Aorta (tissue), 5 donors: Measurements from ENCODE around the gene EIF2S2. TPM values are rescaled to one million over a fixed set of nuclear protein-coding genes. Genes with fewer than 3 reads are reported as not detected.
"Not testable (repeated sequence)": the region's sequence is repeated elsewhere in the genome, so short reads cannot be mapped to it uniquely, and the experiment has no call there.

ENCODE experiments used
- ATAC-seq: fragments of 200-7000 bp; cut with Tn5 transposase; one replicate; pipeline ENCODE4 v1.9.1; 2022; ENCODE audit warnings: moderate library complexity; ENCODE audit not compliant: low FRiP score
- DNase-seq, 2 donors: peaks; one replicate each; pipeline ENCODE4 v3.0.0-alpha.2; 2020
- H3K27ac ChIP-seq, 2 donors: one replicate each; pipeline ENCODE4 v1.5.1; 2013; ENCODE audit warnings: low read length in 2 of 2, mild to moderate bottlenecking in 2 of 2, moderate library complexity in 2 of 2, control low read depth in 1 of 2, inconsistent platforms in 1 of 2, low read depth in 1 of 2
- H3K27me3 ChIP-seq, 2 donors: one replicate each; pipeline ENCODE4 v1.6.1; 2013; ENCODE audit warnings: control low read depth in 1 of 2, low read length in 1 of 2, mild to moderate bottlenecking in 1 of 2, moderate library complexity in 1 of 2; ENCODE audit not compliant: insufficient read depth in 2 of 2, control insufficient read depth in 1 of 2
- H3K36me3 ChIP-seq, 2 donors: one replicate each; pipeline ENCODE4 v1.6.1; 2013; ENCODE audit warnings: control low read depth in 1 of 2, low read length in 1 of 2, mild to moderate bottlenecking in 1 of 2; ENCODE audit not compliant: insufficient read depth in 2 of 2, control insufficient read depth in 1 of 2
- H3K4me1 ChIP-seq, 2 donors: one replicate each; pipeline ENCODE4 v1.6.1; 2013; ENCODE audit warnings: low read length in 2 of 2, control low read depth in 1 of 2, mild to moderate bottlenecking in 1 of 2, moderate library complexity in 1 of 2; ENCODE audit not compliant: insufficient read depth in 2 of 2, control insufficient read depth in 1 of 2
- H3K4me3 ChIP-seq, 2 donors: one replicate each; pipeline ENCODE4 v1.5.1; 2013; ENCODE audit warnings: low read length in 2 of 2, control low read depth in 1 of 2, mild to moderate bottlenecking in 1 of 2
- H3K9me3 ChIP-seq: one replicate; pipeline ENCODE4 v1.6.1; 2013; ENCODE audit warnings: mild to moderate bottlenecking, low read length; ENCODE audit not compliant: control insufficient read depth
- WGBS, 2 donors: extraction: QIAGEN DNeasy Blood & Tissue Kit; methylation state at CpG; one replicate each; pipeline ENCODE4 v1.1.7; 2013; 5-methylcytosine and 5-hydroxymethylcytosine counted together
- intact Hi-C, 2 donors: fragments of 100-400 bp; cut with DNase I; formaldehyde crosslinking; loops; one replicate each; pipeline versions ENCODE4 v1.14.2 to v1.15.0; 2022
- long read RNA-seq, 2 donors: library from polyadenylated mRNA; unstranded; transcript quantifications; one replicate each; pipeline ENCODE4 v2.0.0, GENCODE V29; 2020 to 2021
- polyA plus RNA-seq, 2 donors: library from polyadenylated mRNA; stranded (reverse); fragments of 200-250 nt; gene quantifications; one replicate each; pipeline ENCODE4 v1.2.3, GENCODE V29; 2013
- total RNA-seq, 2 donors: library from RNA; stranded (reverse); fragmentation: NEBNext Ultra II Directional; extraction: Animal tissue kit (Norgen Biotek cat#: 25700); gene quantifications; one replicate each; pipeline ENCODE4 v1.2.1, GENCODE V29; 2021
- donor health status: healthy with polysubstance abuse.
- donor health status: Bipolar disorder and iron deficiency.
- donor health status: DM: no; HTN: no; CAD: no.
- donor health status: DM: no; HTN: no; CAD: no.
- donor health status: DM: yes; HTN: yes; CAD: no.

The EIF2S2 gene, protein sequence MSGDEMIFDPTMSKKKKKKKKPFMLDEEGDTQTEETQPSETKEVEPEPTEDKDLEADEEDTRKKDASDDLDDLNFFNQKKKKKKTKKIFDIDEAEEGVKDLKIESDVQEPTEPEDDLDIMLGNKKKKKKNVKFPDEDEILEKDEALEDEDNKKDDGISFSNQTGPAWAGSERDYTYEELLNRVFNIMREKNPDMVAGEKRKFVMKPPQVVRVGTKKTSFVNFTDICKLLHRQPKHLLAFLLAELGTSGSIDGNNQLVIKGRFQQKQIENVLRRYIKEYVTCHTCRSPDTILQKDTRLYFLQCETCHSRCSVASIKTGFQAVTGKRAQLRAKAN
- 10 to 100 TPM; 37.1 to 46.2 TPM for total RNA-seq
- polyA plus RNA-seq: 10 to 100 TPM; 49.9 to 54.0 TPM
- long read RNA-seq, donor 1, transcript EIF2S2-201 (9 exons, 2,656 nt): major isoform, 87 of 141 reads
- long read RNA-seq, donor 1, partial matches to known transcripts: 19 of 141 reads
- long read RNA-seq, donor 1, other reads (novel, unspliced or antisense): 35 of 141 reads
- long read RNA-seq, donor 2, transcript EIF2S2-201 (9 exons, 2,656 nt): major isoform, 23 of 64 reads
- long read RNA-seq, donor 2, partial matches to known transcripts: 29 of 64 reads
- long read RNA-seq, donor 2, other reads (novel, unspliced or antisense): 12 of 64 reads

GRCh38 chr20:34111702-34112599 is at the start of gene EIF2S2:
Gene EIF2S2 (minus strand): TSS chr20:34112243. CDS start chr20:34112110, 133 bp downstream.
- DNase-seq (peak; percentile 97 to 98), ATAC-seq (peak; percentile 98)
- WGBS, 2 donors: 0% methylated on average over 79 to 81 of the region's 81 CpGs
- H3K4me1 ChIP-seq: peaks cover 5 to 6% of the 10 kb centered on the region in 2 donors
- H3K9me3 ChIP-seq: no peaks in the 10 kb centered on the region
- no peaks in the 10 kb centered on the region for H3K27me3 ChIP-seq
- peak within 1 kb of the TSS; percentile 78 to 95 for H3K4me3 ChIP-seq
- intact Hi-C loops: no loop called here
- peaks cover 0 to 1% of the 10 kb centered on the region in 2 donors for H3K36me3 ChIP-seq
- peak within 1 kb of the TSS; percentile 14 to 77 for H3K27ac ChIP-seq

DNA sequence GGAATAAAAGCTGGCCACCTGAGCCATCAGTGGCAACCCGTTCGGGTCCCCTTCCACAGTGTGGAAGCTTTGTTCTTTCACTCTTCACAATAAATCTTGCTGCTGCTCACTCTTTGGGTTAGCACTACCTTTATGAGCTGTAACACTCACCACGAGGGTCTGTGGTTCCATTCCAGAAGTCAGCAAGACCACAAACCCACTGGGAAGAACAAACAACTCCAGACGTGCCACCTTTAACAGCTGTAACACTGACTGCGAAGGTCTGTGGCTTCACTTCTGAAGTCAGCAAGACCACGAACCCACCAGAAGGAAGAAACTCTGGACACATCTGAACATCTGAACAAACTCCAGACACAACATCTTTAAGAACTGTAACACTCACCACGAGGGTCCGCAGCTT is 45.7 kb upstream of the EIF2S2 start:
- ATAC-seq, H3K27ac ChIP-seq, H3K9me3 ChIP-seq, H3K36me3 ChIP-seq, intact Hi-C loops, DNase-seq, H3K4me3 ChIP-seq, H3K27me3 ChIP-seq, H3K4me1 ChIP-seq: not testable (repeated sequence)
- WGBS, 2 donors: 82 to 83% methylated on average over 8 of the region's 8 CpGs

DNA sequence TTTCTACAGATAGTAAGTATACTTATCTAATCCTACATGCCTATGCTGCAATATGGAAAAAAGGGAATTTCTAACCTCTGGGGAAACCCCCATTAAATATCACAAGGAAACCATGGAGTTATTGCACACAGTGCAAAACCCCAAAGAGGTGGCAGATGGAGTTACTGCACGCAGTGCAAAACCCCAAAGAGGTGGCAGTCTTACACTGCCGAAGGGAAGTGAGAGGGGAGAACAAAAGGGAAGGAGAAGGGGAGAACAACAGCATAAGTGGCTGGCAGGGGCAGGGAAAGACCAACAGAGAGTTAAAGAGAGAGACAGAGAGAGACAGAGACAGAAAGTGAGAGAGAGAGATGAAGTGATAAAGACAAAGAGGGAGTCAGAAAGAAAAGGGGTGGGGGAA is 43.8 kb upstream of the EIF2S2 start:
- no peak overlapping the region for H3K4me3 ChIP-seq
- DNase-seq (no peak), ATAC-seq (no peak)
- peaks cover 4% of the 10 kb centered on the region for H3K9me3 ChIP-seq
- no peaks in the 10 kb centered on the region for H3K4me1 ChIP-seq
- no peaks in the 10 kb centered on the region for H3K27me3 ChIP-seq
- H3K36me3 ChIP-seq: no peaks in the 10 kb centered on the region
- H3K27ac ChIP-seq: no peak overlapping the region
- intact Hi-C loops: no loop called here
- WGBS, 2 donors: 78 to 81% methylated on average over 2 of the region's 2 CpGs

GRCh38 chr20:34153169-34153568 is 41.1 kb upstream of the EIF2S2 start:
- H3K36me3 ChIP-seq, DNase-seq, H3K9me3 ChIP-seq, H3K4me1 ChIP-seq, ATAC-seq, H3K27ac ChIP-seq, intact Hi-C loops, H3K27me3 ChIP-seq, H3K4me3 ChIP-seq: not testable (repeated sequence)
- 90 to 92% methylated on average over 6 of the region's 6 CpGs for WGBS, 2 donors

DNA sequence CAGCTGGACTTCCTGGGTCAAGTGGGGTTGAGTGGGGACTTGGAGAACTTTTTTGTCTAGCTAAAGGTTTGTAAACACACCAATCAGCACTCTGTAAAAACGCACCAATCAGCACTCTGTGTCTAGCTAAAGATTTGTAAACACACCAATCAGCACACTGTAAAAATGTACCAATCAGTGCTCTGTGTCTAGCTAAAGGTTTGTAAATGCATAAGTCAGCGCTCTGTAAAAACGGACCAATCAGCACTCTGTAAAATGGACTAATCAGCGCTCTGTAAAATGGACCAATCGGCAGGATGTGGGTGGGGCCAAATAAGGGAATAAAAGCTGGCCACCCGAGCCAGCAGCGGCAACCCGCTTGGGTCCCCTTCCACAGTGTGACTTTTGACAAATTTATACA is 40.0 kb upstream of the EIF2S2 start:
- H3K36me3 ChIP-seq, ATAC-seq, H3K27me3 ChIP-seq, H3K4me3 ChIP-seq, H3K27ac ChIP-seq, DNase-seq, H3K4me1 ChIP-seq, H3K9me3 ChIP-seq, intact Hi-C loops: not testable (repeated sequence)
- WGBS, 2 donors: 94 to 95% methylated on average over 8 of the region's 8 CpGs

DNA sequence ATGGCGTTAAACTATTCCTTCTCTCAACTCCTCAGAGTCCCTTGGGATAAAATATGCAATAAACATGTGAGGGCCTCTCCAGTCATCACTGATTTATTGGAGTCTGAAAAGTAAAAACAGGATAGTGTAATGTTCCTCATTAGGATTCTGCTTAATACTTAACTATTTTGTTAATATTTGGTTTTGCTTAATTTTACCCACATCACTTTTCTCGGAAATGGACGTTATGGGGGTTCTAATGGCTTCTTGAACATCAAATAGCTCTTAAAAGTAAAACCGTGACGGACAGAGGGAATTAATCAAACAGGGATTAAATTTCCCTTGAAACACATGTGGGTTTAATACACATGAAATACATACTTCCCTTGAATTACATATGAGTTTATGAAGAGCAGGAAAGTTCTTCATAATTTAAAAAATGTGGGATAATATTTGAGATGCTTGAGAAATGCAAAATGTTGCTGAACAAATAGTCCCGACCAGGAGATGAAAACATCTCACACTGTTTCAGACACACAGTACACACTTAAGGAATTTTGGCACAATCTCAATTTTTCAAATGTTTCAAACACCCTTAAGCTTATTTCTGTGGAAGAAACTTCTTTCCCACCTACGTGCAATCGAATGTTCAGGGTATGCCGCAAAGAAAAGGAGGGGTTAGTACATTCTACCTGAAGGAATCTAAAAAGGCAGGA is 38.4 kb upstream of the EIF2S2 start:
- Histone ChIP-seq H3K27me3 (no peaks in the 10 kb centered on the region), H3K27ac (no peak overlapping the region), H3K4me3 (no peak overlapping the region), H3K4me1 (no peaks in the 10 kb centered on the region), H3K9me3 (peaks cover 4% of the 10 kb centered on the region), H3K36me3 (no peaks in the 10 kb centered on the region)
- no peak for DNase-seq
- WGBS, 2 donors: 46 to 52% methylated on average over 9 of the region's 9 CpGs
- no peak for ATAC-seq
- intact Hi-C loops: no loop called here

DNA sequence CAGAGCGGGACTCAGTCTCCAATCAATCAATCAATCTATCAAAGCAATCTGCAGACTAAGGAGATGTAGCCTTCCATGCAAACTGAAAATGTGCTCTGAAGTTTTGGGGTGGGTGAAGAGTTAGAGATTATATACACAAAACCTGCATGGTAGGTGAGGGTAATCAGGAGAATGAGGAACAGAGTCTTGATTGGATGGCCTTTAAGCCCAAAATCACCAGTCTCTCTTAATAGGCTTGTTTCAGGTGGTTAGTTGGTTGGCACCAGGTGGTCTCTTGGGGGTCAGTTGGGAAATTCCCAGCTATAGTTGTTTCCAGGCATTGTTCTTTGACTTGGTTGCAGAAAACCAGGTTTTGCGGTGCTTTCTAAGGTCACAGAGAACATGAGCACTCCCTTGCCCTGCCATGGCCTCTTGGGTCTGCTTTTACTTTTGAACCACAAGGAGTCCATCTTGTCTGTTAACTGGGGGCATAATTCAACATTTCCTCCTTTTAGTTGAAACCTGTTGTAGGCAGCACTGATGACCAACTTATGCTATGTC is 33.3 kb upstream of the EIF2S2 start:
- Histone ChIP-seq H3K36me3 (no peaks in the 10 kb centered on the region), H3K4me3 (no peak overlapping the region), H3K27ac (no peak overlapping the region), H3K9me3 (no peaks in the 10 kb centered on the region), H3K27me3 (no peaks in the 10 kb centered on the region), H3K4me1 (no peaks in the 10 kb centered on the region)
- ATAC-seq (no peak), DNase-seq (no peak)
- intact Hi-C loops: no loop called here
- WGBS, 2 donors: 98 to 100% methylated on average over 2 of the region's 2 CpGs

DNA sequence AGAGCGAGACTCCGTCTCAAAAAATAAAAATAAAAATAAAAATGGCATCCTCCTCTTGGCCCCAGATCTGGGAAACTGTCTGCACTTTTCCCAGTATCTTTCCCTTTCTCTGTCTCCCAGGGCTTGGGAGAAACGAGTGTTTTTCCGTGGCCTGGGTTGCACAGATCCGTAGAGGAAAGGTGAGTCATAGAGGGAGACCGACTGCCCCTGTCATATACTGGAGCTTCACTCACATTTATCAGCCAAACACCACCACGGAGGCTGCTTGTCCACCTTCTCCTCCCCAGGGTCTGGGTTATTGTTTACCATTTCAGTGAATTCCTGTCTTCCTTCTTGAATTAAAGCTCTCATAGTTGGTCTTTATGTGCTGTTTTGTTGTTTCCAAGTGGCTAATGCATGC is 31.9 kb upstream of the EIF2S2 start:
- intact Hi-C loops: no loop called here
- Histone ChIP-seq H3K4me1 (no peaks in the 10 kb centered on the region), H3K27ac (no peak overlapping the region), H3K36me3 (no peaks in the 10 kb centered on the region), H3K4me3 (no peak overlapping the region), H3K27me3 (no peaks in the 10 kb centered on the region), H3K9me3 (no peaks in the 10 kb centered on the region)
- ATAC-seq: no peak
- no peak for DNase-seq
- 68 to 74% methylated on average over 7 of the region's 7 CpGs for WGBS, 2 donors
